Epithelial cell of esophagus (primary cell): ENCODE data around the gene GPR17.

Experiments used
- DNase-seq: peaks from one replicate; pipeline ENCODE4 v3.0.0; 2010; ENCODE audit warnings: low read depth
- H3K4me3 ChIP-seq: 2 replicates; pipeline ENCODE4 v1.5.1; 2011; ENCODE audit warnings: mild to moderate bottlenecking, low read length, control low read depth
- CTCF ChIP-seq: IDR thresholded peaks from 2 replicates; pipeline ENCODE4 v1.5.1; 2011; ENCODE audit warnings: low read depth, mild to moderate bottlenecking, low read length, control low read depth, inconsistent platforms; ENCODE audit not compliant: insufficient read depth; ENCODE audit errors: missing control alignments

The GPR17 gene

GRCh38 chr2:127649684-127650040 lies 3.7 kb downstream of the GPR17 start:
- no peak overlapping the region for H3K4me3 ChIP-seq
- peak; percentile 82 for TF ChIP-seq CTCF
- DNase-seq: peak; percentile 80

DNA sequence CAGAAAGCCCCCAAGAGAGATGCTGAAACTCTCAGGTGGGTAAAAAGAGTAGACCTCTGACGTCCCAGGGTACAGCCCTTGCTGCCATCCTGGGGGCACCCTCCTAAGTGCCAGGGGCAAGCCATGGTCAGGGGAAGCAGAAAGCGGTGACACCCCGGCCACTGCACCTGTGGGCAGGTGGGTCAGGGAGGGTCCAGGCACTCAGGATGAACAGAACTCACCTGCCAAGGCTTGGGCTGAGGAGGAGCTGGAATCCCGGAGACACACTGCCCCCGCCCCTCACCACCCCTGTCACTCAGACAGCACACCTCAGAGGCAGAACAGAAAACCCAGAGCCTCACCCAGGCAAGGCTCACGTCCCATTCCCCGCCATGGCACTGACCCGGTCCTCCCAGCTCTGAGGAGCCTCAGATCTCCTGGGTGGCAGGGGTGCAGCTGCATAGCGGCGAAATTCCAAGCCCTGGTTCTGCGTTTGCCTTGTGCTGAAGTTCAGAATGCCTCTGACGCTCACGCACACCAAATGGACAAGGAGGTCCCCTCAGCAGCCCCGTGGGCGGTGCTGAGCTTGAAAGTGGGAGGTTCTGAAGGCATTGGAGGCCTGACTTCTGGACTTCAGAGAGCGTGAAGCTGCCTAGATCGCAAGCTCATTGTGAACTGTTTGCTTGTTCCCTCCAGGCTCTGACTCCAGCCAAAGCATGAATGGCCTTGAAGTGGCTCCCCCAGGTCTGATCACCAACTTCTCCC lies 4.3 kb downstream of the GPR17 start:
- no peak overlapping the region for H3K4me3 ChIP-seq
- DNase-seq: no peak
- TF ChIP-seq CTCF: no peak

DNA sequence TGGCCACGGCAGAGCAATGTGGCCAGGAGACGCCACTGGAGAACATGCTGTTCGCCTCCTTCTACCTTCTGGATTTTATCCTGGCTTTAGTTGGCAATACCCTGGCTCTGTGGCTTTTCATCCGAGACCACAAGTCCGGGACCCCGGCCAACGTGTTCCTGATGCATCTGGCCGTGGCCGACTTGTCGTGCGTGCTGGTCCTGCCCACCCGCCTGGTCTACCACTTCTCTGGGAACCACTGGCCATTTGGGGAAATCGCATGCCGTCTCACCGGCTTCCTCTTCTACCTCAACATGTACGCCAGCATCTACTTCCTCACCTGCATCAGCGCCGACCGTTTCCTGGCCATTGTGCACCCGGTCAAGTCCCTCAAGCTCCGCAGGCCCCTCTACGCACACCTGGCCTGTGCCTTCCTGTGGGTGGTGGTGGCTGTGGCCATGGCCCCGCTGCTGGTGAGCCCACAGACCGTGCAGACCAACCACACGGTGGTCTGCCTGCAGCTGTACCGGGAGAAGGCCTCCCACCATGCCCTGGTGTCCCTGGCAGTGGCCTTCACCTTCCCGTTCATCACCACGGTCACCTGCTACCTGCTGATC lies 4.9 kb downstream of the GPR17 start:
- no peak for DNase-seq
- no peak for TF ChIP-seq CTCF
- no peak overlapping the region for H3K4me3 ChIP-seq

- no peak for DNase-seq
- no peak for TF ChIP-seq CTCF
- no peak overlapping the region for H3K4me3 ChIP-seq
Observed at GRCh38 chr2:127651381-127651809, 5.4 kb downstream of the GPR17 start.

DNA sequence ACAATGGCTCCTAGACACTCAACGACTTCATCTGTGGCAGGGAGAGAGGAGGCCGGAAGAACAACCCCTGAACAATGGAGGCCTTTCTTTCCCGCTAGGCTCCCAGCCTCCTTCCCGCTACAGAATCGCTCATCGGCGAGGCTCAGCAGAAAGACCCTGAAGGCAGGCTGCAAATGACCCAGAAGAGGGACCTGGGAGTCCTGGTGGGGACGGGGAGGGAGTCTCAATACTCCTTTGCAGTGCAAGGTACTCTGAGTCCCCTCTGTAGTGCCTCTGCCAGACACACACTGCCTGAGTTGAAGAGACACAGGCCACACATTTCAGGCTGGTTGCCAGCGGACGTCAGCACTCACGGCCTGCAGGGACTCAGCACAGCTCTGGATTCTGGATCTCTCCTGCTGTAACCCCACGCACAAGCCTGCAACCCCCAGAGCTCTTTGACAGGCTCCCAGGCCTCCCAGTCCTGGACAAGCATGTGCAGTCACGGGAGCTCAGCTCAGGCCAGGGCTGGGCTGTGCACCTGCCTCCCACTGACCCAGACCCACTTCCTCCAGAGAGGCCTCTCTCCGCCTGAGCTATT lies 6.1 kb downstream of the GPR17 start:
- TF ChIP-seq CTCF: no peak
- no peak overlapping the region for H3K4me3 ChIP-seq
- no peak for DNase-seq

DNA sequence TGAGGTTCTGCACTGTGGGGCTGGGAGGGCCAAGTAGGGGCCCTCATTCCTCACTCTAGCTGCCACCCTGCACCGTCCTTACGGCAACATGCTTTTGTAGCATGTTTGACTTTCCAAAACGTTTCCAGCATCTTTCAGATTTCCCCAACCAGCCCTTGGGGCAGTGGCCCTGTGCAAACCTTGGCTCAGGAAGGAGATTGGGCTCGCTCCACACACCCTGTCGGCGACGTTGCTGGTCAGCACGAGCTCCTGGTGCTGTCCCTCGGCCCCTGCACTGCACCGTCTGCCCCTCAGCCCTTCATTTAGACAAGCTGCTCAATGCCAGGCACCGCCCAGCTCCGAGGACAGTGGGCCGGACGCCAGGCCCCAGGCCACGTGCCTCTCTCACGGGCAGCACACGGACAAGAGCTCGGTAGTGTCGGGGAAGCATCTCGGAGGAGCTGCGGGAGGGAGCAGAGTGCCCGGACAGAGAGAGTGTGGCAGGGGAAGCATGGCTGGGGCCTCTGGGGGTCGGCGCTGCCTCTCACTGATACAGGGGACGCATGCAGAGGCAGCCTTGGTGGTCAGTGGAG lies 6.9 kb downstream of the GPR17 start:
- no peak overlapping the region for H3K4me3 ChIP-seq
- DNase-seq: no peak
- no peak for TF ChIP-seq CTCF
